ENCODE results near the gene PUS3.

DNA sequence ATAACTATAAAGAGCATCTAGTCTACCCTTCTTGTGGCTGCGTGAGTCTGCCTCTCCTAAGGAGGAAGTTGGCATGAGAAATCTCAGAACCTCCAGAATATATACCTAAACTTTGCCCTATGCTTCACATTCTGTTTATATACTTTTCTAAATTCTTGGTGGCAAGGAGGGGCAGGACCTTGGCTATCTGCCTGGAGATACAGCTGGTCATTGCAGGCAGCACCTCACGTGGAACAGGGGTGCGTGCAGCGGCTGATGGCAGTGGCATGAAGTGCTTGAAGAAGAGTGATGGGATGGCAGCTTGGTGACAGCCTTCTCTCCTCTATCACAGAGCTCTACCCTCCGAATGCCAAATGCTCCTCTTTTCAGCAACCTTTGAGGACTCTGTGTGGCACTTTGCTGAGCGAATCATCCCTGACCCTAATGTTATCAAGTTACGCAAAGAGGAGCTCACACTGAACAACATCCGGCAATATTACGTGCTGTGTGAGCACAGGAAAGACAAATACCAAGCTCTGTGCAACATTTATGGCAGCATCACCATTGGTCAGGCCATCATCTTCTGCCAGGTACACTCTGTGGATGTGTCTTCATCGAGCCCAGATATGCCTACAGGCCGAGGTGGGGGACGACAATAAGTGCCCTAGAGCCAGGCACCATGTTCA lies 13.8 kb upstream of the PUS3 start:
- TF ChIP-seq POLR2A (IDR thresholded peaks at IDR 0.05) (no peak), POLR2AphosphoS5 (IDR thresholded peaks at IDR 0.05) (no peak)
- TF ChIP-seq, protein P1, sequence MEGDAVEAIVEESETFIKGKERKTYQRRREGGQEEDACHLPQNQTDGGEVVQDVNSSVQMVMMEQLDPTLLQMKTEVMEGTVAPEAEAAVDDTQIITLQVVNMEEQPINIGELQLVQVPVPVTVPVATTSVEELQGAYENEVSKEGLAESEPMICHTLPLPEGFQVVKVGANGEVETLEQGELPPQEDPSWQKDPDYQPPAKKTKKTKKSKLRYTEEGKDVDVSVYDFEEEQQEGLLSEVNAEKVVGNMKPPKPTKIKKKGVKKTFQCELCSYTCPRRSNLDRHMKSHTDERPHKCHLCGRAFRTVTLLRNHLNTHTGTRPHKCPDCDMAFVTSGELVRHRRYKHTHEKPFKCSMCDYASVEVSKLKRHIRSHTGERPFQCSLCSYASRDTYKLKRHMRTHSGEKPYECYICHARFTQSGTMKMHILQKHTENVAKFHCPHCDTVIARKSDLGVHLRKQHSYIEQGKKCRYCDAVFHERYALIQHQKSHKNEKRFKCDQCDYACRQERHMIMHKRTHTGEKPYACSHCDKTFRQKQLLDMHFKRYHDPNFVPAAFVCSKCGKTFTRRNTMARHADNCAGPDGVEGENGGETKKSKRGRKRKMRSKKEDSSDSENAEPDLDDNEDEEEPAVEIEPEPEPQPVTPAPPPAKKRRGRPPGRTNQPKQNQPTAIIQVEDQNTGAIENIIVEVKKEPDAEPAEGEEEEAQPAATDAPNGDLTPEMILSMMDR (IDR thresholded peaks at IDR 0.05) = no peak

Data from prostate gland (tissue), 2 donors.